ENCODE measurements around the gene ACTBL2. TPM values are rescaled to one million over a fixed set of nuclear protein-coding genes. Genes with fewer than 3 reads are reported as not detected.

Gene ACTBL2
- total and polyA plus RNA-seq, 2 of the 13 experiments (the other 11 are each of a cell fraction or from before 2014, with no cell fraction given) = not detected

DNA sequence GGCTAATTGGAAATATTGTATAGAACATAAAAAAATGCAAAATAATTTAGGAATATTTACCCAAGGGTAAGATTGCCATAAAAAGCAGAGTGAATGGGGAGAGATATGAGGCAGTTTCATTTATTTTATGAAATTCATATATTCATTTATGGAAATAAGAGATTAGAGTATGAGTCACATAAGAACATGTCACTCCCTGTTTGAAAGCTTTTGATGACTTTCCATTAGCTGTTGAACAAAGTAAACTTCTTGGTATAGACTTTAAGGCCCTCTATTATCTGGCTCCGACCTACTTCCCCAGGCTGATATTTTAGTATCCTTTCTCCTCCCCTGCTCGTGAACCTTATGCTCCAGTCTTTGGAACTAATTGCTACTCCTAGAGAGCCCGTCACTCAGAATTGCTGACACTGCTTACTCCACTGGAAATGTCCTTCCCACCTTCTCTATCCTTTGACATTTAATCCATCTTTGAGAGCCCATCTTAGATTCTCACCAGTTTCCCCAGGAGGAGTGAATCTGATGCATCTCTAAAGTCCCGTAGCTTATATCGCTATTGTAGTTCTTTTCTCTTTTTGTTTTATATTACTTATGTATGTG lies 8.9 kb upstream of the ACTBL2 start:
- ChIA-PET CTCF (ENCODE audit: low intra/inter-chr PET ratio, low total read pairs) (no interaction called here), POLR2A (no interaction called here)
- no peak for ATAC-seq
- H4K20me1 ChIP-seq (ENCODE audit: insufficient read depth, low read length) = no peaks in the 10 kb centered on the region
- no peak for TF ChIP-seq NFE2L1 (CRISPR knock-in tag; IDR thresholded peaks at IDR 0.05; ENCODE audit: borderline replicate concordance)
- TF ChIP-seq MAFK (conservative IDR thresholded peaks at IDR 0.05 in 1 of 2, IDR thresholded peaks at IDR 0.05 in 1 of 2; ENCODE audit: low read length in 2 of 2) = peak; percentile 21 to 57; a peak in 3 of 4 replicates
- no peak for TF ChIP-seq ZNF333 (CRISPR knock-in tag; IDR thresholded peaks at IDR 0.05; ENCODE audit: borderline replicate concordance)
- TF ChIP-seq ELF3 (CRISPR knock-in tag; IDR thresholded peaks at IDR 0.05) = no peak
- in situ Hi-C loops (cut with HindIII; ENCODE audit: extremely low pct_ligation_motif_present, low pct_unique_long_range_greater_than_20kb) = no loop called here
- no peak overlapping the region for H3K27ac ChIP-seq (ENCODE audit: extremely low read length, insufficient read depth, low read length)
- H3K36me3 ChIP-seq (replicated peaks in 1 of 2; ENCODE audit: control insufficient read depth in 1 of 2, insufficient read depth in 2 of 2, low read length in 2 of 2) = no peaks in the 10 kb centered on the region
- no peak overlapping the region for H3K9ac ChIP-seq (ENCODE audit: insufficient read depth, low read depth, low read length)
- no peak overlapping the region for H3K4me2 ChIP-seq (ENCODE audit: low read depth, low read length)
- no peaks in the 10 kb centered on the region for H3K4me1 ChIP-seq (ENCODE audit: insufficient read depth, low read length)
- H3K4me3 ChIP-seq (replicated peaks in 1 of 3; ENCODE audit: insufficient read depth in 1 of 3, low read depth in 2 of 3, low read length in 3 of 3) = no peak overlapping the region
- H3K27me3 ChIP-seq (ENCODE audit: control insufficient read depth in 1 of 2, insufficient read depth in 2 of 2, low read length in 2 of 2) = peaks cover 0 to 11% of the 10 kb centered on the region in 2 experiments; a peak in 1 of 5 replicates
- intact Hi-C loops (cut with micrococcal nuclease; ENCODE audit: unreplicated experiment) = no loop called here
- no peaks in the 10 kb centered on the region for H3K79me2 ChIP-seq (ENCODE audit: insufficient read depth, low read length)
- WGBS (ENCODE audit: low lambda C conversion rate) = 32% methylated on average over 5 of the region's 5 CpGs
- FAIRE-seq = no peak
- BruUV-seq (replicated peaks) = no TSS peak
- H2AFZ ChIP-seq (ENCODE audit: low read length) = no peak overlapping the region
- no peak for DNase-seq (ENCODE audit: low spot score)
- H3K9me3 ChIP-seq (ENCODE audit: low read length) = no peaks in the 10 kb centered on the region

DNA sequence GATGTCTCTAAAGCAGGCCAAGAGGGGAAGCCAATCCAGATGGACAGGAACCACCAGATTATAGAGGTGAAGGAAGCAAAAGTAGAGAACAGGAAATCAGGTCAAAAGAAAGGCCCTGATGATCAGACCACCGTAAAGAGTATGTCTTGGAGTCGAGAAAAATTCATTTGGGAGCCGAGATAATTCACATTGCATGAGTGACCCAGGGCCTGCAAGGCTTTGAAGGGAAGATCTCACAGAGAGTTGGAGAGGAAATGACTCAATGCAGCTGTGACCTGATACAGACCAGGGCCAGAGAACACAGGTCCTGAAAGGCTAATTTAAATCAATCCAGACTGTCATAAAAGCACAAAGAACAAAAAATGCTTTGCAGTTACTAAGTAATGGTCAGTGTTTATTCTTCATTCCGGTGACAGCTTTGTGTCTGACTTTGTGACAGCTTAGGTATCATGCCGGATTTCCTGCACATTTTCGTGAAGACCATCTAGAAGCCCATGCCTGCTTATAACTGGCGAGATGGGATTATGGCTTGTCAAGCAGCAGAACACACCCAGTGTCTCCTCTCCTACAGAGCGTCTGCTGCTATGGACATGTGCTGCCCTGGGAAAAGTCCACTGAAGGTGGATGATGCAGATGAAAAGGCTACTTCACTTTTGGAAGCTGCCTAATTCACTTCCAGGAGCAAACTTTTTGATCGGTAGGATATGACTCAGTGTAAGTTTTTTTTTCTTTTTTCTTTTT lies 5.8 kb upstream of the ACTBL2 start:
- CTCF ChIA-PET (ENCODE audit: low intra/inter-chr PET ratio, low total read pairs) = no interaction called here
- in situ Hi-C loops (cut with HindIII; ENCODE audit: extremely low pct_ligation_motif_present, low pct_unique_long_range_greater_than_20kb) (no loop called here), intact Hi-C loops (cut with micrococcal nuclease; ENCODE audit: unreplicated experiment) (no loop called here)
- peaks cover 0 to 3% of the 10 kb centered on the region in 2 experiments; a peak in 1 of 5 replicates for H3K27me3 ChIP-seq (ENCODE audit: control insufficient read depth in 1 of 2, insufficient read depth in 2 of 2, low read length in 2 of 2)
- no peaks in the 10 kb centered on the region for H4K20me1 ChIP-seq (ENCODE audit: insufficient read depth, low read length)
- no peak overlapping the region for H3K27ac ChIP-seq (ENCODE audit: extremely low read length, insufficient read depth, low read length)
- no peaks in the 10 kb centered on the region for H3K4me1 ChIP-seq (ENCODE audit: insufficient read depth, low read length)
- no TSS peak for BruUV-seq (replicated peaks)
- H3K9me3 ChIP-seq (ENCODE audit: low read length) = no peaks in the 10 kb centered on the region
- no peaks in the 10 kb centered on the region for H3K36me3 ChIP-seq (replicated peaks in 1 of 2; ENCODE audit: control insufficient read depth in 1 of 2, insufficient read depth in 2 of 2, low read length in 2 of 2)
- no peak overlapping the region for H2AFZ ChIP-seq (ENCODE audit: low read length)
- DNase-seq (ENCODE audit: low spot score) (no peak), FAIRE-seq (no peak), ATAC-seq (no peak)
- H3K4me3 ChIP-seq (replicated peaks in 1 of 3; ENCODE audit: insufficient read depth in 1 of 3, low read depth in 2 of 3, low read length in 3 of 3) = no peak overlapping the region
- 22% methylated on average over 8 of the region's 9 CpGs for WGBS (ENCODE audit: low lambda C conversion rate)
- TF ChIP-seq PPARG (CRISPR knock-in tag; conservative IDR thresholded peaks at IDR 0.05) (no peak), PAWR (CRISPR knock-in tag; IDR thresholded peaks at IDR 0.05; ENCODE audit: borderline replicate concordance) (no peak), YY1 (IDR thresholded peaks at IDR 0.05; ENCODE audit: insufficient read depth, insufficient replicate concordance, low read depth, low read length) (no peak)
- POLR2A ChIA-PET = no interaction called here
- H3K9ac ChIP-seq (ENCODE audit: insufficient read depth, low read depth, low read length) = no peak overlapping the region
- H3K79me2 ChIP-seq (ENCODE audit: insufficient read depth, low read length) = no peaks in the 10 kb centered on the region
- H3K4me2 ChIP-seq (ENCODE audit: low read depth, low read length) = no peak overlapping the region

Data from HepG2 (cell line).